AG04450 (cell line): ENCODE results near the gene MIER2. TPM values are rescaled to one million over a fixed set of nuclear protein-coding genes. Genes with fewer than 3 reads are reported as not detected.
"Not testable (repeated sequence)": the region's sequence is repeated elsewhere in the genome, so short reads cannot be mapped to it uniquely, and the experiment has no call there.

ENCODE experiments used
- CTCF ChIA-PET: fragments of 300-600, 350-600 bp; formaldehyde crosslinking; extraction: SDS; loops from one replicate; lab custom pipeline; 2022; ENCODE audit warnings: antibody characterized with exemption, inconsistent platforms; lab: Charles Lee
- POLR2A ChIA-PET: fragments of 350-600 bp; formaldehyde crosslinking; extraction: SDS; loops from one replicate; lab custom pipeline; 2021; ENCODE audit warnings: antibody characterized with exemption, inconsistent platforms; lab: Yijun Ruan, JAX
- DNase-seq: peaks from one replicate; pipeline ENCODE4 v3.0.0-alpha.2; 2011; ENCODE audit warnings: low read depth, low spot score
- H3K27ac ChIP-seq: one replicate; pipeline ENCODE4 v1.5.1; 2012; ENCODE audit warnings: low read depth, low read length, control low read depth
- H3K27me3 ChIP-seq: one replicate; pipeline ENCODE4 v1.6.0; 2012; ENCODE audit warnings: low read length; ENCODE audit not compliant: control insufficient read depth, insufficient read depth
- H3K4me3 ChIP-seq: 2 replicates; pipeline ENCODE4 v1.5.1; 2011; ENCODE audit warnings: mild to moderate bottlenecking, low read depth, low read length, control low read depth
- H3K9me3 ChIP-seq: 2 replicates; pipeline ENCODE4 v1.5.1; 2012; ENCODE audit warnings: low read length; ENCODE audit not compliant: control insufficient read depth, insufficient read depth
- polyA plus RNA-seq: library from polyadenylated mRNA; depleted of rRNA; stranded (reverse); fragments of >200 nt; gene quantifications from 2 replicates; pipeline ENCODE4 v1.2.3, GENCODE V29; 2011
- TF ChIP-seq, protein P1 (sequence below): IDR thresholded peaks from 2 replicates; pipeline ENCODE4 v1.5.1; 2011; ENCODE audit warnings: low read depth, low read length, control low read depth, inconsistent platforms

The MIER2 gene
- polyA plus RNA-seq, 1 experiment = 14.5 TPM

DNA sequence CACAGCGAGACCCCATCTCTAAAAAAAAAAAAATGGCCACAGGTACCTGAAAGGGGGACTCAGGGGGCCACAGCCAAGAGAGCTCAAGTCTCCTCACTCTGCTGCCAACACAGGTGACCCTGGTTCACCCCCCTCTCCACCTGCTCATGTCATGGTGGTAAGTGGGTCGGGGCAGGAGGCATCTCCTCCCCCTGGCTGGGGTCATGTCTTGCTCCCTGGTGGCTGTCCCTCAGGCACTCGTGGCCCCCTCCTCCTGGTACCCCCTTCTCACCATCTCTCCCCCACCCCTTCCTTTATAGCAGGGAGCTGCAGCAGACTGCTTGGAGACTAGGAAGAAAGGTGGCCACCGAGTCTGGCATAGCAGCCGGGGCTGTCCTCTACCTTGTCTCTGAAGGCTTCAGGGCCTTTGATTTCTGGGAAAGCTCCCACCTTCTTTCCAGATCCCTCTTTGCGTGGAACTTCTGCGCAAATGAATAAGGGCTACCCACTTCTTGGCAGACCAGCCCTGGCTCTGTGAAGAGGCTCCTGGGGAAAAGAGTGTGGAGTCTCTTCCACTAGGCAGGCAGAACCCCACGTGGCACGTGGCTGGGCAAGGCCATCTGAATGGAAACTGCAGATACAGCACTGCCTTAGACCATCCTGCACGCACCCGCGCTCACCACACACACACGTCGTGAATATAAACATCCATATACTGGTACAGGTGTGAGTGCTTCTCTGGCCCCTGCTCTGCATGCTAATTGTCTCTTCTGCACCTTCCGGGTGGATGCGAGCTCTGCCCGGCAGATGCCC, 20.1 kb upstream of the MIER2 start:
- H3K4me3 ChIP-seq = no peak overlapping the region
- peaks cover 11% of the 10 kb centered on the region for H3K9me3 ChIP-seq
- peaks cover 10% of the 10 kb centered on the region for H3K27me3 ChIP-seq
- CTCF ChIA-PET = no interaction called here
- H3K27ac ChIP-seq = no peak overlapping the region
- TF ChIP-seq, protein P1, sequence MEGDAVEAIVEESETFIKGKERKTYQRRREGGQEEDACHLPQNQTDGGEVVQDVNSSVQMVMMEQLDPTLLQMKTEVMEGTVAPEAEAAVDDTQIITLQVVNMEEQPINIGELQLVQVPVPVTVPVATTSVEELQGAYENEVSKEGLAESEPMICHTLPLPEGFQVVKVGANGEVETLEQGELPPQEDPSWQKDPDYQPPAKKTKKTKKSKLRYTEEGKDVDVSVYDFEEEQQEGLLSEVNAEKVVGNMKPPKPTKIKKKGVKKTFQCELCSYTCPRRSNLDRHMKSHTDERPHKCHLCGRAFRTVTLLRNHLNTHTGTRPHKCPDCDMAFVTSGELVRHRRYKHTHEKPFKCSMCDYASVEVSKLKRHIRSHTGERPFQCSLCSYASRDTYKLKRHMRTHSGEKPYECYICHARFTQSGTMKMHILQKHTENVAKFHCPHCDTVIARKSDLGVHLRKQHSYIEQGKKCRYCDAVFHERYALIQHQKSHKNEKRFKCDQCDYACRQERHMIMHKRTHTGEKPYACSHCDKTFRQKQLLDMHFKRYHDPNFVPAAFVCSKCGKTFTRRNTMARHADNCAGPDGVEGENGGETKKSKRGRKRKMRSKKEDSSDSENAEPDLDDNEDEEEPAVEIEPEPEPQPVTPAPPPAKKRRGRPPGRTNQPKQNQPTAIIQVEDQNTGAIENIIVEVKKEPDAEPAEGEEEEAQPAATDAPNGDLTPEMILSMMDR = no peak
- no peak for DNase-seq
- POLR2A ChIA-PET = no interaction called here

DNA sequence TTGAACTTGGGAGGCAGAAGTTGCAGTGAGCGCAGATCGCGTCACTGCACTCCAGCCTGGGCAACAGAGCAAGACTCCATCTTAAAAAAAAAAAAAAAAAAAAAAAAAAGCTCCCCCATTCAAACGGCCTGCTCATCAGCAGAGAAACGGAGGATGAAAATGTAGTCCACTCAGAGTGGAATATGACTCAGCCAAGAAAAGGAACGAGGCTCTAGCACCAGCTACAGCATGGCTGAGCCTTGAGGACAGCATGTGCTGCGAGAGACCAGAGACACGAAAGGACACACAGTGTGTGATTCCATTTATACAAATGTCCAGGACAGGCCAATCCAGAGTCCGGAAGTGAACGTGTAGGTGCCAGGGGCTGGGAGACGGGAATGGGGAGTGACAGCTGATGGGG, 18.1 kb upstream of the MIER2 start:
- Histone ChIP-seq H3K4me3 (no peak overlapping the region), H3K9me3 (peaks cover 16% of the 10 kb centered on the region), H3K27me3 (peaks cover 10% of the 10 kb centered on the region), H3K27ac (no peak overlapping the region)
- CTCF ChIA-PET = no interaction called here
- DNase-seq = no peak
- TF ChIP-seq, protein P1 = no peak
- POLR2A ChIA-PET = no interaction called here

DNA sequence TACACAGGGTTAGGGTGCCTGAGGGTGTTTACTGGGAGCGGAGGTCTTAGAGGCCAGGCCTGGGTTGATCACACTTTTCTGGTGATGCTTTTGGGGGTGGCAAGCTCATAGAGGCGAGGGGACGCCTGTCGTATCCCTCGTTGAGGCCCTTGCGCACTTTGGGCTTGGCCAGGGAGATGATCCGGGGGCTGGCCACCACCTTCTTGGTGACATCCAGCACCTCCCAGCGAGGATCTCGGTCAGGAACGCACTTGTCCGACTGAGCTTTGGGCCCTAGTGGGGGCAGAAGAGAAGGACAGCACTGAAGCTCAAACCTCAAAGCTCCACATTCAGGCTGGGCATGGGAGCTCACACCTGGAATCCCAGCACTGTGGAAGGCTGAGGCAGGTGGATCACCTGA, 17.6 kb upstream of the MIER2 start:
- peaks cover 6% of the 10 kb centered on the region for H3K27me3 ChIP-seq
- no peak overlapping the region for H3K4me3 ChIP-seq
- CTCF ChIA-PET = interaction anchor here (1.1 kb wide), 1 partner anchor 14 kb away, joined by 3 read pairs; no protein-coding TSS in a partner anchor
- TF ChIP-seq, protein P1 = no peak
- peaks cover 16% of the 10 kb centered on the region for H3K9me3 ChIP-seq
- no peak overlapping the region for H3K27ac ChIP-seq
- no peak for DNase-seq
- POLR2A ChIA-PET = no interaction called here

- H3K9me3 ChIP-seq = peaks cover 16% of the 10 kb centered on the region
- DNase-seq = no peak
- peaks cover 4% of the 10 kb centered on the region for H3K27me3 ChIP-seq
- TF ChIP-seq, protein P1 = no peak
- ChIA-PET POLR2A (no interaction called here), CTCF (no interaction called here)
- H3K27ac ChIP-seq = no peak overlapping the region
- H3K4me3 ChIP-seq = no peak overlapping the region
Measured at GRCh38 chr19:359653-359925, 15.0 kb upstream of the MIER2 start.

GRCh38 chr19:355536-355935, 10.9 kb upstream of the MIER2 start:
- POLR2A ChIA-PET, CTCF ChIA-PET, H3K27me3 ChIP-seq, H3K4me3 ChIP-seq, H3K27ac ChIP-seq, DNase-seq: not testable (repeated sequence)
- peaks cover 12% of the 10 kb centered on the region for H3K9me3 ChIP-seq
